Calu3 (cell line): Measurements from ENCODE around the gene TMEM108. TPM values are rescaled to one million over a fixed set of nuclear protein-coding genes. Genes with fewer than 3 reads are reported as not detected.

Experiments
- BruUV-seq: library from RNA; stranded (reverse); fragments of 400-500 nt; replicated peaks from 2 replicates; lab custom pipeline; 2021; lab: Mats Ljungman, UMichigan
- CTCF ChIA-PET: fragments of 300-600 bp; sonication (Branson Sonifier 250); formaldehyde crosslinking; loops from one replicate; lab custom pipeline; 2022; ENCODE audit warnings: antibody characterized with exemption; lab: Charles Lee
- DNase-seq: peaks from one replicate; pipeline ENCODE4 v3.0.0; 2022
- H3K27ac Mint-ChIP-seq: one replicate; pipeline ENCODE4 v1.8.0; 2022; ENCODE audit warnings: mixed read lengths; ENCODE audit not compliant: unreplicated experiment
- H3K27me3 Mint-ChIP-seq: one replicate; pipeline ENCODE4 v1.8.0; 2022; ENCODE audit warnings: mixed read lengths; ENCODE audit not compliant: unreplicated experiment
- H3K36me3 Mint-ChIP-seq: one replicate; pipeline ENCODE4 v1.8.0; 2022; ENCODE audit warnings: mild to moderate bottlenecking, moderate library complexity, mixed read lengths; ENCODE audit not compliant: insufficient read depth, unreplicated experiment
- H3K4me1 Mint-ChIP-seq: one replicate; pipeline ENCODE4 v1.8.0; 2022; ENCODE audit warnings: mild to moderate bottlenecking, low read depth, mixed read lengths; ENCODE audit not compliant: unreplicated experiment
- H3K4me3 Mint-ChIP-seq: one replicate; pipeline ENCODE4 v1.8.0; 2022; ENCODE audit warnings: mild to moderate bottlenecking, low read depth, moderate library complexity, mixed read lengths; ENCODE audit not compliant: unreplicated experiment
- H3K9me3 Mint-ChIP-seq: one replicate; pipeline ENCODE4 v1.8.0; 2022; ENCODE audit warnings: low read depth, mixed read lengths; ENCODE audit not compliant: unreplicated experiment
- CTCF ChIP-seq: fragments of 200-600 bp; IDR thresholded peaks from one replicate; pipeline ENCODE4 v1.8.0; 2022; ENCODE audit warnings: antibody characterized with exemption; ENCODE audit not compliant: unreplicated experiment
- intact Hi-C: fragments of 100-400 bp; cut with micrococcal nuclease; formaldehyde crosslinking; loops from one replicate; pipeline ENCODE4 v1.10.0; 2022; ENCODE audit not compliant: unreplicated experiment
- total RNA-seq: library from RNA; stranded (reverse); gene quantifications from 2 replicates; pipeline ENCODE4 v1.2.3, GENCODE V29; 2022

The TMEM108 gene
- total RNA-seq, 1 experiment from 2014 or later, result not detected

DNA sequence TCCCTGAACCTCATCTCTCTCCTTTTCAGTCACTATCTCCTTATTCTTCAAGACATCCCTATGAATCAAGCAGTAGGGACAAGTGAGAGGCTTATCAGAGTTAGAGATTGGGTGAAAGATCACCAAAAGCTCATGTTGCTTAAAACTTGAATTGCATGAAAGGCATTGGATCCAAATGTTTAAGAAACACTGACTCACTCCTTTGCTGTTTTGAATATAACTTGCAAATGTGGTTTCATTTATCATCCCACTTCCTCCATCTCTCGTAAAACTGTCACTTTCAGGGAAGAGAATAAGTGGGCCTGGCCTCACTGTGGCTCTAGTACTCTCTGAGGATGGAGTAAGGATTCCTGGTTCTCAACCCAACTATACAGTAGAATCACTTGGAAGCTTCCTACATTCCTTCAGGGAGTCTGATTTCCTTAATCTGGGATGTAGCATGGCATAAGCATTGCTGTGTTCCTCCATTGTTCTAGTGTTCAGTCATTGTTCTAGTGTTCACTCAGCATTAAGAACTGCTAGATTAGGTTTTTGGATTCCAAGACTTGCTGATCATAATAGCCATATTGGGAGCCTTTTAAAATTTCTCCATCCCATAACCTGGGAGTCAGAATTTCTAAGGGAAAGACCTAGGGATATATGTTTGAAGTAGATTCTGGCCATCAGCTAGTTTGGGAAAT, 171.8 kb downstream of the TMEM108 start:
- Mint-ChIP-seq H3K4me1 (no peaks in the 10 kb centered on the region), H3K27ac (no peak overlapping the region), H3K4me3 (no peak overlapping the region), H3K9me3 (no peaks in the 10 kb centered on the region), H3K36me3 (no peaks in the 10 kb centered on the region), H3K27me3 (peaks cover 58% of the 10 kb centered on the region)
- DNase-seq, result no peak
- intact Hi-C loops, result no loop called here
- TF ChIP-seq CTCF, result no peak
- no TSS peak for BruUV-seq
- CTCF ChIA-PET, result no interaction called here

DNA sequence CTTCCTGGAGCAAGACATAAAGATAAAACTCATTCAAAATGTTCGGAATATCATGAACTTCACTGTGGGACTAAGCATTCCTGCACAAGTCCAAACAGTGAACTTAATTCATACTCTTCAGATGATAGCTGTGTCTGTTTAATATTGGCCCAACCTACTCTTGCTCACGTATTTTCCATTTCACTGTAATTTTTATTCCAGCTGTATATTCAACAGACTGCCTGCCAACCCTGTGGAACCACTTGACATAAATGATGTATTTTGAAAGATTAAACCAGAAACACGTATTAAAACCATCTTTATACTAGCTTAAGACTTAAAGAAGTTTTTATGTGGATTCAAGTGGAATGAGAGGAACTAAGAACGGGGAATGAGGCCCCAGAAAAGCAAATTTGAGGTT, 172.5 kb downstream of the TMEM108 start:
- no peak for TF ChIP-seq CTCF
- H3K4me3 Mint-ChIP-seq, result no peak overlapping the region
- no TSS peak for BruUV-seq
- peaks cover 51% of the 10 kb centered on the region for H3K27me3 Mint-ChIP-seq
- H3K27ac Mint-ChIP-seq, result no peak overlapping the region
- H3K9me3 Mint-ChIP-seq, result no peaks in the 10 kb centered on the region
- no peaks in the 10 kb centered on the region for H3K4me1 Mint-ChIP-seq
- intact Hi-C loops, result no loop called here
- CTCF ChIA-PET, result no interaction called here
- H3K36me3 Mint-ChIP-seq, result no peaks in the 10 kb centered on the region
- DNase-seq, result no peak

- intact Hi-C loops, result no loop called here
- H3K4me1 Mint-ChIP-seq, result no peaks in the 10 kb centered on the region
- no peak for DNase-seq
- peaks cover 43% of the 10 kb centered on the region for H3K27me3 Mint-ChIP-seq
- no peak overlapping the region for H3K27ac Mint-ChIP-seq
- H3K36me3 Mint-ChIP-seq, result no peaks in the 10 kb centered on the region
- no peaks in the 10 kb centered on the region for H3K9me3 Mint-ChIP-seq
- no TSS peak for BruUV-seq
- CTCF ChIA-PET, result no interaction called here
- no peak overlapping the region for H3K4me3 Mint-ChIP-seq
- TF ChIP-seq CTCF, result no peak
Observed at GRCh38 chr3:133211449-133211848, 173.3 kb downstream of the TMEM108 start.

- Mint-ChIP-seq H3K4me1 (no peaks in the 10 kb centered on the region), H3K36me3 (no peaks in the 10 kb centered on the region), H3K27ac (no peak overlapping the region), H3K27me3 (peaks cover 39% of the 10 kb centered on the region), H3K4me3 (no peak overlapping the region), H3K9me3 (no peaks in the 10 kb centered on the region)
- no peak for DNase-seq
- TF ChIP-seq CTCF, result no peak
- CTCF ChIA-PET, result no interaction called here
- no TSS peak for BruUV-seq
- intact Hi-C loops, result no loop called here
Observed at GRCh38 chr3:133211856-133212255, 173.7 kb downstream of the TMEM108 start.
